Stimulated activated CD4-positive, alpha-beta T cell treated with anti-CD3 and anti-CD28 coated beads, TNF-alpha, amount 100 ng/mL, for 1 hour (primary cell): ENCODE measurements around the gene SPTLC2.
A peak's percentile ranks its signal among the peaks of the same experiment; 100 is the strongest.

Source experiments
- DNase-seq, 3 donors: peaks; one replicate each; pipeline ENCODE4 v3.0.0-alpha.2; 2020; ENCODE audit warnings: low read depth in 3 of 3, low spot score in 1 of 3

SPTLC2 gene

DNA sequence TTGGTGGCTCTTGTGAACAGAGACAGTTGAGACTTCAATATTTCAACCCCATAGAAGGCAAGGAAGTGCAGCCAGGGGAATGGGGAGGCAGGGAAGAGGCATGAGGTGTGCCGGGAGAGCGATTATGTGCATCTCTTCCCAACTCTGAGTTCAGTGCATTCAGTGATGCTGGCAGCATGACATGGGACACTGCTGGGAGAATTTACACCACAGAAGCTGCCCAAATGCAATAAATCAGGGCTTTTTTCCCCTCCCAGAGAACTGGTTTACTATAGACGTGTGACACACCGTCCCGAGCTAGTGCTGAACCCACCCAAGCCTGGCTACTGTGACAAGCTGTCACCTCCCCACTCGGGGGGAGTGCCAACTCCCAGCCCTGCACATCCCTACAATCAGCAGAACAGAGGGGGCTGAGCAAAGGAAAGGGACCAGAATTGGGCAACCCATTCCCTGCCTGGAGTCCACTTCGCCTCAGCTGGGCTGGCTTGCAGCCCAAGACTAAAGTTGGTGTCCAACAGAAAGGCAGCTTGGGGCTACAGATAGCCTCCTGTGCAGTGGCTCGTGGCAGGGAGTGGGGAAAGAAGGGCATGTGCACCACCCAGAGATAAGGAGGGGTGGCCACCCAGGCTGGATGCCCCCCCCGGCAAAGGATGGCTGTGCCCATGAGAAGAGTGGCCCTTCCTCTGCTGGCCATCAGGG is 141.8 kb downstream of the SPTLC2 start:
- no peak for DNase-seq

DNA sequence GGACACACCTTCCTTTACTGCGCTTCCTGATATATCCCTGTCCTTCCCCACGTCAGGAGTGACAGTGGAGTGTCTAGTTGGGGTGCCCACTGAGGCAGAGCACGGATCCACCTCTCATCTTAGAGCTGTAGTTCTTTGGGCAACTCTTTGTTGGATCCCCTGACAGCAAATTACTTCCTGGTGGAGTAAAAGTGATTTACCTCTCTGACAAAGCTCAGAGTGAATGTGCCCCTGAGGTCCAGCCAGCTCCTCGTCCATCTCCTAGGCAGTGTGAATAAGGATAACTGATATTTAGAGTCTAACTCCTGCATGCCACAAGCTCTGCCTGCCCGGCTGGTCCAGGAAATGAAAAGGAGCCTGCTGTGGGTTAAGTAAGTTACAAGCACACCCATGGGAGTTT is 142.5 kb downstream of the SPTLC2 start:
- DNase-seq = no peak

- DNase-seq = no peak
Observed at GRCh38 chr14:77470224-77470870, 146.1 kb downstream of the SPTLC2 start.

GRCh38 chr14:77469539-77469938 is 146.9 kb downstream of the SPTLC2 start:
- DNase-seq = no peak

DNA sequence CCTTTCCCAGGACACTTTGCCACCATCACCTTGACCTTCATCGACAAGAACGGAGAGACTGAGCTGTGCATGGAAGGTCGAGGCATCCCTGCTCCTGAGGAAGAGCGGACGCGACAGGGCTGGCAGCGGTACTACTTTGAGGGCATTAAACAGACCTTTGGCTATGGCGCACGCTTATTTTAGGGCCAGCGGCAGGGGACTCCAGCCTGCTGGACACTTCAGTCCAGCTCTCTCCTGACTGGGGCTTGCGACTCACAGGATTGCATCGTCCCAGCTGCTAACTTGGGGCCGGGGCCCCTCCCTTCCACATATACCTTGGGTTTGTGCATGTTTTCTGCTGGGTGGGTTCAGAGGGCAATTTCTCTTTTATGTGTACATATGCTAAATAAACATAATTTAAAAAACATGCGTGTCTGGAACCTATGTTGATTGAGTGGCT is 147.4 kb downstream of the SPTLC2 start:
- no peak for DNase-seq

DNA sequence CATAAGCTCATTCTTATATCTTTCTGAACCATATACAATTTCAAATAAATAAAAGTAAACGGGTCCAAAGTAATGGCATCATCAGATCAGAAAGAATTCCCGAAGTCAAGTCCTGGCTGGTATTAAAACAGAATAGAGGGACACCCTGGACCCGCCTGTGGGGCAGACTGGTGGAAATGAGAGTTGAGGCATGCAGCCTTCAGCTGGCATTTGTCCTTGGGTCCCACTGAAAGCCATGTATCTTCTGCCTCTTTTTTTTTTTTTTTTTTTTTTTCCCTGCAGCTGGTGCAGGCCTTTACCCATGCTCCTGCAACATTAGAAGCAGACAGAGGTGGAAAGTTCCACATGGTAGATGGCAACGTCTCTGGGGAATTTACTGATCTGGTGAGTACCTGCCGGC is 148.6 kb downstream of the SPTLC2 start:
- DNase-seq = no peak

DNA sequence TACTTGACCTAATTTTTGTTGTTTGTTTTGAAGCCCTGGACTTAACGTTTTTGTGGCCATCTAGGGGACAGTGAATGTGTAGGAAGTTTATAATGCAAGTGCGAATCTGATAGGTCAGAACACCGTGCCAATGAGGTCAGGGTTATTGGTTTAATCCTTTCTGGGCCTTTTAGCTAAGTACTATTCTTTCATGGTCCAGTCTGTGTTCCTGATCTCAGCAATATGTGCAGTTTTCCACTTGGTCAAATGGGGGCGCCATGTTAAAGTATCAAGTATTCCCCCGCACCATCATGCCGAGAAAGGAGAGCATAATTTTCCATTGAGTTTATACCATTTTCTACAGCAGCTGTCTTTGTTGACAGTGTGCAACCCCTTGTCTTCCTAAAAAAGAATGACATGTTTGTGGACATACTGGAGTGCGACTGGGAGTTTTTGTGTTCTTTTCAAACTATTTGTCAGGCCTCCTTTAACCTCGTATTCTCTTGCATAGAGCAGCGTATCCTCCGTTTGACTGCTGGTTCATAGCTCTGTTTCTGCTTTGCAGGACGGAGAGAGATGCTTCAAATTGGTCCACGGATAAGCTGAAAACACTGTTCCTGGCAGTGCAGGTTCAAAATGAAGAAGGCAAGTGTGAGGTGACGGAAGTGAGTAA is 157.2 kb downstream of the SPTLC2 start:
- peak in 1 of 3 donors; percentile 30 for DNase-seq

- DNase-seq = peak in 1 of 3 donors; percentile 16
Observed at GRCh38 chr14:77458249-77458950, 158.0 kb downstream of the SPTLC2 start.

DNA sequence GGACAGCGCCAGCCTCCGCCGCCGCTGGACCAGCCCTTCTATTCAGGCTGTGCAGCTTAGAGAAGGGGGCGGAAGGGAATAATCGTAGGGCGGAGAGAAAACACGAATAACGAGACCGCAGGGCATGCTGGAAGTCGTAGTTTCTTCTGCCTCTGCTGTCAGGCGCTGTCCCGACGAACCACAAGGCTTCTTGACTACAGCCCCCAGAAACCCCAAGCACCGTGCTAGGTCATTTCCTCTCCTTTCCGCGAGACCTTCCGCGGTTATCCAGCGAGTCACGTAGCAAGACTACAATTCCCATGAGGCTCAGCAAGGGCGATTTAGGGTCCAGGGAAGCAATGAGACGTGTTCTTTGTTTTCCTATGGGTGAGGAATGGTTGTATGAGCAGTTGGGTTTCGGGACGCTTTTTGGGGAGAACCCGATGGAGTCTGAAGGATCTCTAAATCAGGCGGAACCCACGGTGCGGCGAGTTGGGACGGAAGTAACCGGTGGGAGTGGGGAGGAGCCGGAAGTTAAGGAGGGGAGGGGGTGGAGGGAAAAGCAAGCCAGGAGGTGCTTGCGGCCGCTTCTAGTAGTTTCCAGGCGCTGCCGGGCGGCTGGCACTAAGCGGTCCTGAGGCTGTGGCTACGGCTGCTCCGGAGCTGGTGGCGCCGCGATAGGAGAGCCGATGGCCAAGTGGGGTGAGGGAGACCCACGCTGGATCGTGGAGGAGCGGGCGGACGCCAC is 158.8 kb downstream of the SPTLC2 start, which contains the start of the genes AHSA1 and VIPAS39:
AHSA1 (plus strand) TSS at position 572 of the 727 bp plus-strand sequence; CDS start at position 669, 97 bp downstream.
VIPAS39 (minus strand) TSS at position 80 of the 727 bp plus-strand sequence. CDS start 3,499 bp downstream, outside the sequence.
- peak; percentile 75 to 80 (median 78) for DNase-seq

DNA sequence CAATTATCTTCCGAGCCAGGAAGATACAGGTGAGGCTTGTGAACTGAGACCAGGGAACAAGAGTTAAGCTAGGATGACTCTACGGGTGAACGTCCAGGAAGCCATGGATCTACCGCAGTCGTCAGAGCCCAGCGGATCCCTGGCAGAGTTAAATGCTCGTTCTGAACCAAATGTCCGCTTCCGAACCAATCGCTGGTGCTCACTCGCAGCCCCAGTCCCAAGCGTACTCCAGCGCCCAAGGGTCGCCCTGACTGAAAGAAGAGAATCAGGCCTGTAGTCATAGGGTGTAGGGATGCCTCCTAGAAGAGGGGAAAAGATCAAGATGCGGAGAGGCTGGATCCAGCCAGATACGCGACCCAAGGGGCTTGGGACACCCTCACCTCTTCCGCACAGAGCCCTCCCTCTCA is 159.3 kb downstream of the SPTLC2 start:
- no peak for DNase-seq
